HG02970 (cell line): ENCODE measurements around the gene HOXA5.
A peak's percentile ranks its signal among the peaks of the same experiment; 100 is the strongest.

ENCODE experiments used
- ATAC-seq: cut with Tn5 transposase; IDR thresholded peaks from one replicate; pipeline ENCODE4 v1.9.1; 2021; ENCODE audit warnings: mild to moderate bottlenecking, moderate library complexity, moderate number of reproducible peaks; ENCODE audit not compliant: unreplicated experiment, low FRiP score

Gene HOXA5

DNA sequence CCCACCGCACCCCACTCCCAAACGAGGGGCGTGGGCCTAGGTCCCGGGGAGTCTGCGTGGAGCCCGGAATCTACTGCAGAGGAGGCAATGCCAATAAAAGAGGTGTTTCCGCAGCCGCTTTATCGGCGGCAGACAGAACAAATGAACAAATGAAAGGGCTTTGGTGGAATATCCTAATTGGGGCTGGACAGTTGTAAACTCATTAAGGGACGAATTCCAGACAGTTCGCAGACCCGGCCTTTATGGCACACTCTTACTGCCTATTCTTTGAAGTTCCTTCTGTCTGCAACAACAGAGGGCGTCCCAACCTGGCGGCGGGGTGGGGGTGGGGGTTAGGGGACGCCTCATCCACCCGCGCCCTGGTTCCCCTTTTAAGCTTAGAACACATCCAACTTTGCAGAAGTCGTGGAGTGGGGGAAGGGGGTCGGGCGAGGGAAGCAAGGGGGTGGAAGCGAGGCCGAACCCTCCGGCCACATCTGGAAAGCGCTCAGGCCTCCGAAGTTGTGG lies 17.8 kb upstream of the HOXA5 start:
- ATAC-seq = no peak

DNA sequence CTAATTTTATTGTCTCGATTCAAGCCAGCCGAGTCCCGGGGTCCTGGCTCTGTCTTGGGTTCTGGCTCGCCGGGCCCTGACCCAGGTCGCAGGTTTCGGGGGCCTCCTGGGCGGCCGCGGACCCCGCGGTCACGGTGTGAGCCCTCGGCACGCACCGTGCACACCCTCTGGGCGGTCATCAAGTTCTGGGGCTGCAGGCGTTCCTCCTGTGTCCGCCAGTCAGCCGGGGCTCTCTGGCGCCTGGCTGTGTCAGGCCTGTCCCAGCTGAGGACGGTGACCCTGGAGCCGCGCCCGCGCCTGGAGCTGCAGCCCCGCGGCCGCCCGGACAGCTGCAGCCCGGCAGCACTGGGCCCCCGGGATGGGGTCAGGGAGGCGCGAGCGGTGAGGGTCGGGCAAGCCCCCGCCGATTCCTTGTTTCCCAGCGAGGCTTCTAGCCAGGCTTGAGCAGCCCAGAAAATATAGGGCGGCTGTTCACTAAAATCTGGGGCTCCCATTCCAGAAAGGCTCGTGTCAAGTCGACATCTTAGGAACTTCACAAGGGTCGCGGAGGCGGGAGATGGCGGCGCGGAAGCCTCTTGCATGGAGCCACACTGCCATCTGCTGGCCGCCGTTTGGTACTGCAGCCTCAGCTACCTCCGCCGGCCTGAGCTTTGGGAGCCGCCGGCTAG lies 17.2 kb upstream of the HOXA5 start:
- ATAC-seq = peak; percentile 53

DNA sequence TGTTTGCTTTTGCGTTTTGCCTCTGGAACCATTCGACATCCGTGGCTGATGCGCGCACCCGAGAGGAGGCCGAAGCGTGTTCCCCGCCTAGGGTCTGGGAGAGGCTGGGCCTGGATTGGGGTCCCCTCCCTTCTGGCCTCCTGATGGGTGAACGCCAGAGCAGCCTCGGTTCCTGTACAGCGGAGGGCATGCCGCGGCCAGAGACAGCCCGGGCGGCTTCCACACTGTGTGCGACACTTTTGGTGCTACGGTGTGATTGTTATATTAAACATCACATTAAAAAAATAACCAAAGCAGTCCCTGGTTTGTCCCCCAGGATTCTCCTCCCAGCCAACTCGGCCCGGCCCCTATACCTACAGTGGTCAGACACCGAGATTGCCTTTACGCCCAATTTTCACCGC lies 16.7 kb upstream of the HOXA5 start:
- ATAC-seq = no peak

DNA sequence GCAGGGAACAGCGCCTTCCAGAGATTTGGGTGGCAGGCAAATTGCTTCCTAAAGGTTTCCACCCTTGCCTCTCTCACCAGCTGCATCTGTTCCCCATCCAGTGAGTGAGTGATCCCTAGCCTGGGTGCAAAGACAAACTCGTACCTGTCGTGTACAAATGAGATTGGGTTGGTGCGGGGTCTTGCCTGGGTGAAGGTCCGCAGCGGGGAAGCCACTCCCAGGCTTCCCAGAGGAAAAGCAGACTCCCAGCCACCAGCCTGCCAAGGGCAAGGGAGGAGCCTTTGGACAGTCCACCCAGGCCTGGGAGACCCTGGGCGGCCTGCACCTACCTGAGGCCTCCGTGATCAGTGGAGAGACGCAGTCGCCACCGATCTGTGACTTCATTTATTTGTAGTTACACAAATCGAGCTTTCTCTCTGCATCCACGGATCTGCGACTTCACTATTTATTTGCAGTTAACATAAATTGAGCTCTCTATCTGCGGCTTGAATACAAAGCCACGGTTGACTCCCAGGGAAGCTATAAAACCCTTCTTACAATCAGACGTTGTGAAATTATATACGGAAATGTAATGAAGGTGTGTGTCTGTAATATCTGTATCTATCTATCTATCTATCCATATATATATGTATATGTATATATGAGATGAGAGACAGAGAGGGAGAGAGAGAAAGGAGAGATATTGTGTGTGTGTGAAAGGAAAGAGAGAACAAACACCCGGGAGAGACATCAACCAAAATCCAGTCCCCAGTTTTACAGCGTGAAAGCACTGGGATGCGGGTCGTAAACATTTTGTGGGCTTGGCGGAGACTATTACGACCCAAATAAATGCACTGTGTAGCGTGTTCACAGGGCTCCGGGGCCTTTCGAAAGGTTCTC lies 16.0 kb upstream of the HOXA5 start:
- ATAC-seq = no peak

DNA sequence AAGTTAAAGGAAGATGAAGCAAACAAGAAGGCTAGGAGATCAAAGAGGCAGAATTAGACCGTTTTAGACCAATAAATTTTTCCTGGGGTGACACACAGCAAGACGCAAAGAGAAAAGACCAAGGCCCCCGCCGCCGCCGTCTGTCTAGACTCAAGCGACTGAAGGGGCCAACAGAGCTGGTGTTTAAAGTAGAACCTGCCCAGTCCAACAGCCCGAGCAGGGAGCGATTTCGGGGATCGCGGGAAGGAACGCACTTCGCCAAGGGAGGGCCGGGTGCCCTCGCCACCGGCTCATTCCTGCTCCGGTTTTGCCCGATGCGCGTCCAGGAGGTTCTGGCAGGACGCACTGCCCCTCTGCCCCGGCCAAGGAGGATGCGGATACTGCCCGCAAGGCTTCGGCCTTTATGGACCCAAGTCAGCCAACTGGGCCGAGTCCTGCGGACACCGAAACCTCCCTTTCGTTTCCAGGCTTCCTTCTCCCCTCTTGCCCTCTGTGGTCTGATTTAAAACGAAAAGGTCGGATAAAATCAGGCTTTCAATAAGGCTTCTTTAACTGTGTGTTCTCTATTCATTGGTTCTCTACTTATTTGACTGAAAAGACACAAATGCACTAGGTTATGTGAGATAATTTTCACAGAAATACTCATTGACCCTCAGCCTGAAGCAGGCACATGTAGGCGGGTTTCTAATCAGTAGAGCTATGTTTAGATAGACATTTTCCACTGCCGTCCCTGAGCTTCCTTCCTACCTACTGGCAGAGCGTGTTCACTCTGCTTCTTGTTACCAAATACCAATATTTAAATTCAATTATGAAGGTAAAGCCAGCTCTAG lies 15.2 kb upstream of the HOXA5 start:
- ATAC-seq = no peak

DNA sequence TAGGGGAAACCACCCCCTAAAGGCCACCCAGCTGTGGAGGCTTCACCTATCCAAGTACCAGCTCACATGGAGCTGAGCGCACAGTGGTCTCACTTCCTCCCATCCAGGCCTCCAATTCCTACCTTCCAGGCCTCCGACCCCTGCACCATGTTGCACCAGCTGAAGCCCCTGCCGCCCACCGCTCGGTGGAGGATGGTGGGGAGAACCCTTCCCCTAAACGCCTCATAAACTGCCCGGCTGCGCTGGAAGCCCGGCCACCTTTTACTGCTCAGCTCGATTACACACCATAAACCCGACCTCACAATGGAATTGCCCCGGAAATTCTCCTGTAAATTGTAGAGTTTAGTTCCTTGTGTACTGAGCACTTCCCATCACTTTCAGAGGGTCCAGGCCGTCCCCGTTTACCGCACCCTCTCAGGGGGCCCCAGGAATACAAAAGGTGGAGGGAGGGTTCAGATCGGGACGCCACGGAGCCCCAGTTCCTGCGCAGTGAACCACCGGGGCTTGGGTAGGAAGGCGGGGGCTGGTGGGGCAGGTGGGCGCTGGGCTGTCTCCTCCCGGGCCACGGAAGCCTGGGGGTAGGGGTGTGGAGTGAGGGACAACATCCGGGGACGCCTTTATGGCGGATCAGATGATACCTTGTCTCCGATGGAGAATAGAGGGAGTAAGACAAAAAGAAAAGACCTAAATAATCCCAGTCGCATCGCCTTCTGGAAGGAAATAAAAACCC lies 14.4 kb upstream of the HOXA5 start:
- no peak for ATAC-seq

DNA sequence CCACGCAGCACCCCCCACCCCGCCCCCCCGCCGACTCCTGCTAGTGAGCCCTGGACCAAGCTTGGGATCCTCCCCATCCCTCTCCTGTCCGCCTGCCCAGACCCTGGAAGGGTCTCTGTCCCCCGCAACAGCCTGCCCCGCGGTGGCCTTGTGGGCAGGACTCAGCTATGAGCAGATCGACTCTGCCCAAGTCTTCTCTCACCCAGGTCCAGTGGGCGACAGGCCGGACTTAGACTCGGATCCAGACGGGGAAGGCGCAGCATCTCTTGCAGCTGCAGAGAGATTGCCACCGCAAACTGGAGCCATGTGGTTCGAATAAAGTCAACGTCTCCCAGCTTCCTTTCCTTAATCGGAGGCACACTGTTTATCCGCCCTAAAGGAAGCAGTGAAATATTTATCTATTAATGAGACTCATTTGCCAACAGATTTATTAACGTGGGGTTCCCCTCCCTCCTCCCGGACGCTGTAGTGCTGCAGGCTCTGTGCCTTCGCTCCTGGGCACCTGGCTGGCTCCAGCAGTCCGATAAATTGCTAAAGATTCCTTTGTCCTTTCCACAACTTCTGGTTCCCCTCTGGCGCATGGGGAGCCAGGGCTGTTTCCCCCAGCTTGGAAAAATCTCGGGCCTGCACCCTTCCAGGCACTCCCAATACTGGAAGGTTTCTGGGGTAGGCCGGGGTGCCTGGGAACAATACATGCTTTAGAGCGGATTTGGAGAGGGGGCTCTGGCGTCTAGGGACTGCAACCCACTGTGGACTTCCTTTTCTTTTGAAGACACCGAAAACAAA lies 13.6 kb upstream of the HOXA5 start:
- ATAC-seq = no peak

DNA sequence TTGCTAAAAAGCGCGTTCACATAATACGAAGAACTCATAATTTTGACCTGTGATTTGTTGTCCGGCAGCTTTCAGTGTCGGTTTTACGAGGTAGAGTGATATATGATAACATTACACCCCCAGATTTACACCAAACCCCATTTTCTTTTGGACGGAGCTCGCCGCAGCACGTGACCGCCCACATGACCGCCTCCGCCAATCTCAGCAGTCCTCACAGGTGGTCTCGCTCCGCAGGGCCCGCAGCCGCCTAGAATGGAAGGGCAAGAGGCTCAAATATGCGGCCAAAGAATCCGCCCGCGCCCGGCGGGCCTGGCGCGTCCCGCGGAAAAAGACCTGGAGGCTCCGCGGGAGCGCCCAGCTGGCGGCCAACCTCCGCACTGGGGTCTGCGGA lies 13.0 kb upstream of the HOXA5 start, which contains the start of gene HOXA7:
Gene HOXA7, minus strand, starts transcription at position 168 of the 391 bp plus-strand sequence. Its CDS starts 130 bp downstream, at position 38.
- no peak for ATAC-seq

DNA sequence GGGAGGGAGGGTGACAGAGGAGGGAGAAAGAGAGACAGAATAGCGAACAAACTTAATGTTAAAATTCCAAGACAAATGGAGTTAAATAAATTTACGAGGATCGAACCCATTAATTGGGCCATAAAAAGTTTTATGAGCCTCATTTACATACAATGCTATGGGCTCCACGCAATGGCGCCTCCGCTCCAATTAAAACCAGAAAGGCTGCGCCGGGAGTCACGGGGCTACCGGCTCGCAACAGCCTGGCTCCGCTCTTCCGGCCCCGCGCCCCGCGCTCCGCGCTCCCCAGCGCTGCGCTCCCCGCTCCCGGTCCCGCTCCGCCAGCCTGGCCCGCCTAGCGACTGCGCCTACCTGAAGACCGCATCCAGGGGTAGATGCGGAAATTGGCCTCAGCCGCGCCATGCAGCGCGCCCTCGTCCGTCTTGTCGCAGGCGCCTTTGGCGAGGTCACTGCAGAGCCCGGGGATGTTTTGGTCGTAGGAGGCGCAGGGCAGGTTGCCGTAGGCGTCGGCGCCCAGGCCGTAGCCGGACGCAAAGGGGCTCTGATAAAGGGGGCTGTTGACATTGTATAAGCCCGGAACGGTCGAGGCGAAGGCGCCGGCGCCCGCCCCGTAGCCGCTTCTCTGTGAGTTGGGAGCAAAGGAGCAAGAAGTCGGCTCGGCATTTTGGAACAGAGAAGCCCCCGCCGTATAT lies 12.5 kb upstream of the HOXA5 start:
- no peak for ATAC-seq

DNA sequence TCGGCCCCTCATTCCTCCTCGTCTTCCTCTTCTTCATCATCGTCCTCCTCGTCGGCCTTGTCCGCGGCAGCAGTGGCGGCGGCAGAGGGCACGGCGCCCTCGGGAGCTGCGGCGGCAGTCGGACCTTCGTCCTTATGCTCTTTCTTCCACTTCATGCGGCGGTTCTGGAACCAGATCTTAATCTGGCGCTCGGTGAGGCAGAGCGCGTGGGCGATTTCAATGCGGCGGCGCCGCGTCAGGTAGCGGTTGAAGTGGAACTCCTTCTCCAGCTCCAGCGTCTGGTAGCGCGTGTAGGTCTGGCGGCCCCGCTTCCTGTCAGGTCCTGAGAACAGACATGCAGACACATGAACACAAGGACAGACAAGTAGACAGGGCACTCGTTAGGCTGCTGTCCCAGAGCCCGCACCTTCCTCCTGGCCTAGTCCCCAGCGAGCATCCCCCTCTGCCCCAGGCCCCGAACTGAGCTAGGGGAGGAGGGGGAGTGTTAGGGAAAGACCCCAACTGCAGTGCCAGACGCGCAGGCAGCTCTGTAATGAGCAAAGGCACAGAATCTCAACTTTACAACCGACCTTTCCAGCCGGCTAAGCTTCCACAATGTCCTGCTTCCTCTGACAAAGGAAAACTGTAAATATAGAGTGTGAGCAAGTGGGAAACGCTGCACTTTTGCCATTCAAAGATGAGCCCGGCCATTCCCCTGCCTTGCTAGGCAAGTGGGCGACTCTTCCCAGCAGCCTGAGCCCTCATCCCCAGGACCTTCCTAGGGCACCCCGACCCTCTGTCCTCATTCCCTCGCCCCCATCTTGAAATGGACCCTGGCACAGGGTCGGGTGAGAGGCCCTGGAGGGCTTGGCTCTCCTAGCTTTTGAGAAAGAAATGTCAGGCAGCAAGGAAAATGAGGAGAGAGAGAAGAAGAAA lies 11.7 kb upstream of the HOXA5 start:
- no peak for ATAC-seq

DNA sequence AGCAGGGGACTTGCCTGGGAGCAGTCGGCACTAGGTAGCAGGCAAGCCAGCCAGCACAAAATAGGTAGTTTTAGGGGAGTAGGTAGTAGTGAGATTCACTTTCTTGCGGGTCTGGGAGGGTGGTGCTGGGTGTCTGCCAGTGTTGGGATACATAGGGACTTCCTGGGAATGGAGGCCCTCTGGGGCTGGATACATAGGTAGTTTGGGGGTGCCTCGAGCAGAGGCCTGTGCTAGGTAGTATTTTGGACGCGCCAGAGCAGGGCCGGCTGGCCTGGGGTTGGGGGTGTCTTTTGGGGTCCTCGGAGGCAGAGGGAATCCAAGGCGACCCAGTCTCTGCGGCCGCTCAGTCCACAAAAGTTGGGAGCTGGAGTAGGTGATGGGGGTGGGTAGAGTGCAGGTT lies 10.9 kb upstream of the HOXA5 start:
- no peak for ATAC-seq

DNA sequence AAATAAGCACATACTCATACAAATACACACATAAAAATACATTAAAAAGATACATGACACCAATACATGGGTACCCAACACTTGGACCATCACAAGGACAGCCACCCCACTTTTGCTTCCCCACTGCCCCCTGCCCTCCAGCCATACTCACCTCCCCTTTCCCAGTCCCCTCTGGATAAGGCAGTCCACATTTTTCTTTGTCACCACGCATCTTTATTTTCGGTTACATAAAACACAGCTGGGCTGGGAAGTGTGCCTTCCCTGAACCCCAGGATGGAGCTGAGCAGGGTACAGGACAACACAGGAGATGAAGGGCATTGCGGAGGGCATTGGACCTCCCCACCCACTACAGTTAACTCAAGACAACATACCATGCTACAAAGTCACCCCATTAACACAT lies 10.0 kb upstream of the HOXA5 start:
- ATAC-seq = no peak

DNA sequence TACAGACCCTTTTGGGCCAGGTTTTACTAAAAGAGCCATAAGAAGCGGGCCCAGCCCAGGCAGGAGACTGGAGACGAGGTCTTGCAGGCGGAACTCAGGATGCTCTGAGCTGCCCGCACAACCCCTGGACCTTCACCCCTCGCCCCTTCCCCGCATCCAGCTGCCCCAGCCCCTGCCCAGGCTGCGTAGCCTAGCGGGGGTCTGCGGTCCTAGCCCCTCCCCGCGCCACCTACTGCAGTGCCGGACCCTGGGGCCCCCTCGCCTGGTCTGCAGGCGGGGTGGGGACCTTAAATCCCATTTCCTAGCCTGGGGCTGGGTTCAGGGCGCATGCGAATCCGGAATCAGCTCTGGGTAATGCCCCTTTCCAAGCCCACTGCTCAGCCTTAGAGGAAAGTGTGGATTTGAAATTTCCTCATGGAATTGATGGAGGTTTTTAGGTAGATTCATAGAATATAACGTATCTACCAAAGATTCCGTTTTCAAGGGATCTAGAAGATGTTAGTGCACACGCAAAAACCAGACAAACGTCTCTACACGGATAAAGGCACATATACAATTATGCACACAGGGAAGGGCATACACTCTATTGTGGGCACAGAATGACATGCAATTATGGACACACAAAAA lies 9.4 kb upstream of the HOXA5 start:
- no peak for ATAC-seq

DNA sequence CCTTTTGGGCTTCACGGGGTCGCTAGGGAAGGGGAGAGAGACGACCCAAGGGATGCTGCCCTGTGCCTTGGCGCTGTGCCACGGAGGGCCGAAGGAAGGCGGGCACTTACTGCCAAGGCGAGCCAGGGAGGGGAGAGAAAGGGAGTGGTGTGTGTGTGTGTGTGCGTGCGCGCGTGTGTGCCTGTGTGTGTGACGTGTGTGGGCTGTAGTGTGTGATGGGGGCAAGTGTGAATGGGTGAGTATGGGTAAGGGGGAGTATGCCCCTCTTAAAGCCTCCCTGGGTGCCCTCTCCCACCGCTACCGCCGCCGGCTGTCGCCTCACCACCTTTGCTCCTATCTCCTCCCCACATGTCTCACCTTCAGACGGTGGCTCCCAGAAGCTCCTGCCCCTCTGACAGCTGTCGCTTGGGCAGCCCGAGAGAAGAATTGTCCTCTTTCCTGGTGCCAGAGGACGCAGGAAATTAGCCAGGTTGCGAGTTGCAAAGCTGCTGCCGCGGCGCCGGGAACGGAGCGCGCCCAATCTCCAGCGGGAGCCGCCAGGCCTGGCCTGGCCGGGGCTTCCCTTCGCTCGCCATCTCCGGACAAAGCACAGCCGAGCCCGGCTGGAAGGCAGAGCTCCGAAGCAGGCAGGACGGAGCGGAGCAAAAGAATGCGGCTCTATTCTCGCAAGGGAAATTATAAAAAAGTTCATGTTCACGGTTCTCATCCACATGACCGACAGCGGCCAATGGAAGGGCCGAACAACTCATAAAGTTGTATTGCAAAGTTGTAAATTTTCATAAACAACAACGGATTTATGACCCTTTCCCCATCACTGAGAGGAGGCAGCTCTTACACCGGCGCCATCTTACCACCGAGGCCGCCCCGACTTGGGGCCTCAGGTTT lies 8.7 kb upstream of the HOXA5 start, which contains the start of gene HOXA3:
Gene HOXA3, minus strand, starts transcription at position 653 of the 885 bp plus-strand sequence. CDS start 41,943 bp downstream, outside the sequence.
- no peak for ATAC-seq

DNA sequence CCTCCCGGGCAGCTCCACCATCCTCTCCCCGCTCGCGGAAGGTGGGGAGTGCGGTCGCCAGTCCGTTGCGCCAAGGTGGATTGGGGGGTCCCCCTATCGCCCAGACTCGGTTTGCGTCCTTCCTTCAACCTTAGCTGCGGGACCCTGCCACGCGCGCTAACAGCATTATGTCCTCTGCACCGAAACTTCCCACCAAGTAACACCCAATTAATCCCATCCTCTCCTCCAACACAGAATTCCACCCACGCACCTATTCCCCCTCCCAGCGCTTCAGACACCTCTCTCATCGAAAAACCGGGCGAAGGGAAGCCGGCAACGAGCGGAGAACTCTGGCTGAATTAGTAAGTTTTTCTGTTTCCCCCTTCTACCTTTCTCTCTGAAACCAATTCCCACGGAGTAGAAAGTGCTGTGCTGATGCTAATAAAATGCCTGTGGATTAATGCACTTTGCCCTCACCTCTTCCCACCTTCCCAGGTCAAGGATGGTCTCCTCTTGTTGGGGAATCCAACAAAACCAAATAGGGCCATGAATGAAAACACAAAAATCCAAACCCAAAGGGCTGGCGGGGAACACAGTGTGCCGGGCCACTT lies 8.0 kb upstream of the HOXA5 start:
- ATAC-seq = no peak
